H9 (cell line): ENCODE data around the gene RPS27L. TPM values are rescaled to one million over a fixed set of nuclear protein-coding genes. Genes with fewer than 3 reads are reported as not detected.

ENCODE experiments used
- DNase-seq: peaks from one replicate; pipeline ENCODE4 v3.0.0-alpha.2; 2017
- H2AFZ ChIP-seq: one replicate; pipeline ENCODE4 v1.6.1; 2013; ENCODE audit warnings: mild to moderate bottlenecking, low read length, control low read depth, moderate library complexity
- H2AK5ac ChIP-seq: 2 replicates; pipeline ENCODE4 v1.6.1; 2013; ENCODE audit warnings: low read length, control low read depth, mixed read lengths; ENCODE audit not compliant: insufficient read length
- H2BK120ac ChIP-seq: one replicate; pipeline ENCODE4 v1.6.1; 2013; ENCODE audit warnings: low read depth, mild to moderate bottlenecking, low read length, control low read depth, inconsistent platforms; ENCODE audit not compliant: poor library complexity, severe bottlenecking
- H2BK12ac ChIP-seq: 2 replicates; pipeline ENCODE4 v1.6.1; 2013; ENCODE audit warnings: low read length, control low read depth, mixed read lengths, low read depth; ENCODE audit not compliant: insufficient read length
- H2BK15ac ChIP-seq: 2 replicates; pipeline ENCODE4 v1.6.1; 2013; ENCODE audit warnings: low read depth, low read length, control low read depth
- H2BK20ac ChIP-seq: one replicate; pipeline ENCODE4 v1.6.1; 2013; ENCODE audit warnings: low read depth, mild to moderate bottlenecking, low read length, control low read depth, inconsistent platforms; ENCODE audit not compliant: poor library complexity, severe bottlenecking
- H2BK5ac ChIP-seq: 2 replicates; pipeline ENCODE4 v1.6.1; 2013; ENCODE audit warnings: low read length, control low read depth, mixed read lengths; ENCODE audit not compliant: insufficient read length
- H3K14ac ChIP-seq: 2 replicates; pipeline ENCODE4 v1.6.1; 2013; ENCODE audit warnings: low read length, control low read depth; ENCODE audit not compliant: insufficient read depth
- H3K18ac ChIP-seq: 2 replicates; pipeline ENCODE4 v1.6.1; 2013; ENCODE audit warnings: low read depth, mild to moderate bottlenecking, mixed read lengths, low read length, control low read depth; ENCODE audit not compliant: insufficient read length
- H3K23ac ChIP-seq: 2 replicates; pipeline ENCODE4 v1.6.1; 2013; ENCODE audit warnings: low read length, control low read depth, mixed read lengths, low read depth; ENCODE audit not compliant: insufficient read length
- H3K23me2 ChIP-seq: 2 replicates; pipeline ENCODE4 v1.6.1; 2013; ENCODE audit warnings: low read depth, mild to moderate bottlenecking, mixed read lengths, low read length, control low read depth; ENCODE audit not compliant: insufficient read length, poor library complexity, severe bottlenecking
- H3K27ac ChIP-seq: 2 replicates; pipeline ENCODE4 v1.5.1; 2013; ENCODE audit warnings: low read length, control low read depth, mixed read lengths, low read depth; ENCODE audit not compliant: insufficient read length
- H3K27me3 ChIP-seq: 2 replicates; pipeline ENCODE4 v1.6.1; 2013; ENCODE audit warnings: low read length, control low read depth, inconsistent platforms; ENCODE audit not compliant: insufficient read depth
- H3K4ac ChIP-seq: 2 replicates; pipeline ENCODE4 v1.6.1; 2013; ENCODE audit warnings: low read depth, mild to moderate bottlenecking, control low read depth, inconsistent platforms, low read length, moderate library complexity
- H3K4me1 ChIP-seq: 2 replicates; pipeline ENCODE4 v1.6.1; 2013; ENCODE audit warnings: low read length, control low read depth, inconsistent platforms; ENCODE audit not compliant: insufficient read depth
- H3K4me2 ChIP-seq: 2 replicates; pipeline ENCODE4 v1.6.1; 2013; ENCODE audit warnings: low read length, control low read depth, mixed read lengths; ENCODE audit not compliant: insufficient read length, insufficient read depth
- H3K56ac ChIP-seq: 2 replicates; pipeline ENCODE4 v1.6.1; 2013; ENCODE audit warnings: low read depth, mild to moderate bottlenecking, mixed read lengths, low read length, control low read depth; ENCODE audit not compliant: insufficient read length
- H3K79me1 ChIP-seq: 2 replicates; pipeline ENCODE4 v1.6.1; 2013; ENCODE audit warnings: low read depth, mild to moderate bottlenecking, moderate library complexity, low read length, control low read depth, inconsistent platforms; ENCODE audit not compliant: insufficient read depth, poor library complexity, severe bottlenecking
- H3K79me2 ChIP-seq: 2 replicates; pipeline ENCODE4 v1.6.1; 2013; ENCODE audit warnings: low read length, control low read depth, inconsistent platforms; ENCODE audit not compliant: insufficient read depth
- H3K9ac ChIP-seq: 2 replicates; pipeline ENCODE4 v1.6.1; 2013; ENCODE audit warnings: low read length, control low read depth, mixed read lengths; ENCODE audit not compliant: insufficient read length; ENCODE audit errors: extremely low read depth
- H3K9me3 ChIP-seq: one replicate; pipeline ENCODE4 v1.6.1; 2013; ENCODE audit warnings: low read depth, low read length, inconsistent platforms; ENCODE audit not compliant: control insufficient read depth
- H3T11ph ChIP-seq: one replicate; pipeline ENCODE4 v1.6.1; 2013; ENCODE audit warnings: mild to moderate bottlenecking, low read length, control low read depth, inconsistent platforms
- H4K20me1 ChIP-seq: one replicate; pipeline ENCODE4 v1.6.1; 2013; ENCODE audit not compliant: control insufficient read depth, insufficient read length, insufficient read depth
- H4K5ac ChIP-seq: 2 replicates; pipeline ENCODE4 v1.6.1; 2013; ENCODE audit warnings: low read depth, mild to moderate bottlenecking, mixed read lengths, low read length, control low read depth; ENCODE audit not compliant: insufficient read length
- H4K8ac ChIP-seq: replicated peaks from 2 replicates; pipeline ENCODE4 v1.6.1; 2013; ENCODE audit warnings: low read length, control low read depth, mixed read lengths, low read depth; ENCODE audit not compliant: insufficient read length
- H4K91ac ChIP-seq: 2 replicates; pipeline ENCODE4 v1.6.1; 2013; ENCODE audit warnings: low read depth, mild to moderate bottlenecking, moderate library complexity, mixed read lengths, low read length, control low read depth; ENCODE audit not compliant: insufficient read length
- H3K27ac Mint-ChIP-seq, 3 experiments: 2 replicates in 2 of 3; 3 replicates in 1 of 3; pipeline ENCODE4 v1.8.0; 2020 to 2021; ENCODE audit warnings: mixed read lengths in 3 of 3, mild to moderate bottlenecking in 1 of 3, moderate library complexity in 1 of 3
- H3K27me3 Mint-ChIP-seq: 2 replicates; pipeline ENCODE4 v1.8.0; 2021; ENCODE audit warnings: low read depth, mild to moderate bottlenecking, moderate library complexity, mixed read lengths
- H3K36me3 Mint-ChIP-seq, 3 experiments: 2 replicates in 2 of 3; 3 replicates in 1 of 3; pipeline ENCODE4 v1.8.0; 2020 to 2021; ENCODE audit warnings: low read depth in 3 of 3, mixed read lengths in 3 of 3; ENCODE audit not compliant: insufficient read depth in 1 of 3
- H3K4me1 Mint-ChIP-seq, 2 experiments: 2 replicates each; pipeline ENCODE4 v1.8.0; 2020; ENCODE audit warnings: mixed read lengths in 2 of 2
- H3K4me3 Mint-ChIP-seq, 2 experiments: 2 replicates in 1 of 2; 3 replicates in 1 of 2; pipeline ENCODE4 v1.8.0; 2020 to 2021; ENCODE audit warnings: mild to moderate bottlenecking in 2 of 2, mixed read lengths in 2 of 2, moderate library complexity in 1 of 2
- H3K9me3 Mint-ChIP-seq, 2 experiments: 2 replicates in 1 of 2; 3 replicates in 1 of 2; pipeline ENCODE4 v1.8.0; 2020; ENCODE audit warnings: mild to moderate bottlenecking in 2 of 2, mixed read lengths in 2 of 2, moderate library complexity in 1 of 2
- CTCF ChIP-seq: fragments of 200-600 bp; sonication (generic); conservative IDR thresholded peaks from 3 replicates; pipeline ENCODE4 v1.8.0; 2021; ENCODE audit warnings: antibody characterized with exemption, mild to moderate bottlenecking
- WGBS: extraction: QIAGEN DNeasy Blood & Tissue Kit; methylation state at CpG from one replicate; pipeline ENCODE4 v1.1.7; 2013; ENCODE audit warnings: missing lambda C conversion rate, low lambda C conversion rate, mixed read lengths; ENCODE audit not compliant: insufficient read length; ENCODE audit errors: extremely low coverage; 5-methylcytosine and 5-hydroxymethylcytosine counted together
- total RNA-seq: library from RNA; stranded (reverse); gene quantifications from 2 replicates; pipeline ENCODE4 v1.2.1, GENCODE V29; 2021

The RPS27L gene
- total RNA-seq, 1 experiment from 2014 or later, result 180 TPM

GRCh38 chr15:63156755-63157117, 541 bp downstream of the RPS27L start:
- no peak overlapping the region for H4K5ac ChIP-seq
- H3K18ac ChIP-seq, result no peak overlapping the region
- H3K27ac ChIP-seq, result peak overlapping the region; percentile 26
- H3K27me3 ChIP-seq, result no peaks in the 10 kb centered on the region
- H4K20me1 ChIP-seq, result no peaks in the 10 kb centered on the region
- no peak overlapping the region for H2BK120ac ChIP-seq
- H3K27ac Mint-ChIP-seq, result peak overlapping the region; percentile 83 to 98 (median 96); a peak in 6 of 7 replicates
- H3K14ac ChIP-seq, result peak overlapping the region; percentile 69; the same call in 1 of the 2 replicates
- no peaks in the 10 kb centered on the region for H3K9me3 ChIP-seq
- no peaks in the 10 kb centered on the region for H3K9me3 Mint-ChIP-seq
- peaks cover 0 to 26% (median 22%) of the 10 kb centered on the region in 3 experiments; a peak in 5 of 7 replicates for H3K36me3 Mint-ChIP-seq
- no peak for DNase-seq
- no peak overlapping the region for H2BK15ac ChIP-seq
- H3K4me1 ChIP-seq, result no peaks in the 10 kb centered on the region
- no peak overlapping the region for H3K4ac ChIP-seq
- H3K79me1 ChIP-seq, result no peaks in the 10 kb centered on the region
- no peak for TF ChIP-seq CTCF
- no peak overlapping the region for H2BK20ac ChIP-seq
- no peak overlapping the region for H2BK5ac ChIP-seq
- peaks cover 8 to 12% of the 10 kb centered on the region in 2 experiments for H3K4me1 Mint-ChIP-seq
- no CpG with 5 or more reads among the region's 16 CpGs for WGBS
- H4K91ac ChIP-seq, result no peak overlapping the region
- no peaks in the 10 kb centered on the region for H3K27me3 Mint-ChIP-seq
- no peak overlapping the region for H3K56ac ChIP-seq
- peak overlapping the region; percentile 67 for H3K9ac ChIP-seq
- peak overlapping the region; percentile 96 to 98 for H3K4me3 Mint-ChIP-seq
- no peaks in the 10 kb centered on the region for H3K79me2 ChIP-seq
- H2AK5ac ChIP-seq, result no peak overlapping the region
- H3K4me2 ChIP-seq, result peak overlapping the region; percentile 95
- no peak overlapping the region for H4K8ac ChIP-seq
- H3K23me2 ChIP-seq, result peaks cover 5% of the 10 kb centered on the region
- H2BK12ac ChIP-seq, result no peak overlapping the region
- H3K23ac ChIP-seq, result no peak overlapping the region
- H2AFZ ChIP-seq, result no peak overlapping the region
- no peak overlapping the region for H3T11ph ChIP-seq
